GM19463 (cell line): ENCODE results near the gene WWOX.

Experiments used
- ATAC-seq: cut with Tn5 transposase; IDR thresholded peaks from one replicate; pipeline ENCODE4 v1.9.1; 2021; ENCODE audit warnings: mild to moderate bottlenecking, moderate library complexity; ENCODE audit not compliant: unreplicated experiment

WWOX gene

DNA sequence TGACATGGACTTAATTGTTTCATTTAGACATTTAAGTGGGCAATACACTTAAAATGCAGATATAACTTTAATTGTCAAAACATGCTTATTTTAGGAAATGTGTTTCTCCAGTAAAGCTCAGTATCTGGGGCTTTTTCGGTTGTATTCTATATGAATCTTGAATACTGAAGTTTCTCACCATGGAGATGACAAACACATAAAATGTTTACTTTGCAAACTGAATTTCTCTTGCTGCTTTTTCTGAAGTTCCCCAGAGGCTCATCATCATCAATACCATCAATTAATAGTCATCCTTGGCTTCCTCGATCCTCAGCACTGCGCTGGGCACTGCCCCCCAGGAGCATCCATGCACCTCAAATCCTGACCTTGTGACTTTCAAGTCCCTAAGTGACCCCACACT lies 227.3 kb downstream of the WWOX start:
- ATAC-seq: no peak

DNA sequence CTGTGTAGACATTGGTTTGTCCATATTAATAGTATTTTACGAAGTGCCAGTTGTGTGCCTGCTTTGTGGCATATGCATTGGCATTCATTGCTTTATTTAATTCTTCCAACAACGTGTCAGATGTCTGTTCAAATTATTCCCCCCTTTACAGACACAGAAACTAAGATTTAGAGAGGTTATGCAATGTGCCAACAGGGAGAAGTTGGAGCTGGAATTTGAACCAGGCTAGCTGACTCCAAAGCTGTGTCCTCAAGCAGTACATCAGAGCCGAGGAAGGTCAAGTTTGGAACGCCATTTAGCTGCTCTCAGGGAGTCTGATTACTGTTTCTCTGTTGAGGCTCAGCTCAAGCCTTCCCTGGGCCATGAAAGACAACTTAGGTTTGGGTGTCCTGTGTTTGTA lies 232.3 kb downstream of the WWOX start:
- ATAC-seq: no peak

DNA sequence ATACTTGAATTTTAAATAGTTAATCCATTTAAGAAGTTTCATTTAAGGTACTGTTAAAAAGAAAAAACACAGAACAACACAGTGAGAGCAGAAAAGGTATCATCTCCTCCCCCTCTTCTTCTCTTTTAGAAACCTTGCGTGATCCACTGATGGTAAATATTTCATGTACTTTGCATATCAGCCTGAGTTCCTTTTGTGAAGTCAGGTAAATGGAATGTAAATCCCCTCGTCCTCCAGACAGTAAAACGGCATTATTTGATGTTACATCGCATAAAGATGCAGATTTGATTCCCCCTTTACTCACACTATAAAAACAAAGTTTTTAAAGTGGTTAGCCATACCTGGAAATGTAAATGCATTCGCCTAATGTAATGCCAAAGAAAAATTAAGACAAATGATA lies 234.4 kb downstream of the WWOX start:
- ATAC-seq: no peak

DNA sequence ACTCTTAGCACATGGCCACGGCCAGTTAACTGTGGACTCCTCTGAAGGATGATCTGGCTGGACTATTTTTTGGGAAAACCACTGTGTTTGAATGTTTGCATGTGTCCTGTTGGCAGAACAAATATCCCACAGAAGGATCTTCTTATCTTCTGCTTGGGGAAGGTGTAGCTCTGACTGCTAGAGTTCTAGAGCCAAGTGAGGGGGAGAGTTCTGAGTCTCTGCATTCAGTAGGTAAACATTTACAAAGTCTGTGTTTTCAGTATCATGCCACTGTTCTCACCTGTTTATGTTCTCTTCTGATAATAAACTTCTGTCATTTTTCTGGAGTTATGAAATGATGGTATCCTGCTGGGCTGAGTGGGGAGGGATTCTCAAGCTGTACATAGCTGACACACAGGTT lies 241.1 kb downstream of the WWOX start:
- no peak for ATAC-seq

DNA sequence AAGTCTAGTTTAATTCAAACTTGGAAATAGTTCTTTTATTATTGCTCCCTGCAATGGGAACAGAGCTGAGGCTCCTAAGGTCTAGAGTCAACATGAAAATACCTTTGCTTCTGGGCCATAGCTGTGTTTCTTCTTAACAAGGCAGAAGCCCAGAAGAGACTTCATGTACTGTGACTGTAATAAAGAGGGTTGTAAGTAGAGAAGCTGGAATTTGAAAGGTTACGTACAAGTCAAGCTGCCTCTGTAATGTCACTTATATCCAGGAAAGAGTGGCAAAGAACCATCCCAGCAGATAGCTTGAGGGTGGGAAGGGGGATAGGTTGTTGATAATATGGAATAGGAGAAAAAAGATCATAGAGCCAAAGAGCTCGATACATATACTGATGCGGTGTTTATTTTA lies 248.6 kb downstream of the WWOX start:
- ATAC-seq: no peak

DNA sequence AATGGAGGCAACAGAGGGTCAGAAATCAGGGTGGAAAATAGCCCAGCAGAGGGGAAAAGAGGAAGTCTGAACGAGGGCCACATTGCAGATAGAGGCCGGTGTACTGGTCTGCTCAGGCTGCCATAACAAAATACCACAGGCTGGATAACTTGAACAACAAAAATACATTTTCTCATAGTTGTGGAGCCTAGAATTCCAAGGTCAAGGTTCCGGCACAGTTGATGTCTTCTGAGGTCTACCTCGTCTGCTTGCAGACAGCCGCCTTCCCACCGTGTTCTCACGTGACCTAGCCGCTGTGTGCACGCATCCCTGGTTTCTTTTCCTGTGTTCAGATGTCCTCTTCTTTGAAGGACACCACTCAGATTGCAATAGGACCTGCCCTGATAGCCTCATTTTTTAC lies 249.4 kb downstream of the WWOX start:
- ATAC-seq: no peak

DNA sequence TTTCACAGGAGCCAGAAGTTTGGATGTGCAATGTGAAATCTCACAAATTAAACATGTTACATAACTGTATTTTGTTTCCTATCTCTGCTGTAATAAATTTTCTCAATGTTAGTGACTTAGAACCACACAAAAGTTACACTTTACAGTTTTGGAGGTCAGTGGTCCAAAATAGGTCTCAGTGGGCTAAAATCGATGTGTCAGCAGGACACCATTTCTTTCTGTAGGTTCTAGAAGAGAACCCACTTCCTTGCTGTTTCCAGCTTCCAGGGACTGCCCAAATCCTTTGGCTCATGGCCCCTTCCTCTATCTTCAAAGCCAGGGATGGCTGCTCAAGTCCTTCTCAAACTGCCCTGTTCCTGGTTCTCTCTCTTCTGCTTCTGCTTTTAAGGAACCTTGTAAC lies 252.7 kb downstream of the WWOX start:
- ATAC-seq: no peak

DNA sequence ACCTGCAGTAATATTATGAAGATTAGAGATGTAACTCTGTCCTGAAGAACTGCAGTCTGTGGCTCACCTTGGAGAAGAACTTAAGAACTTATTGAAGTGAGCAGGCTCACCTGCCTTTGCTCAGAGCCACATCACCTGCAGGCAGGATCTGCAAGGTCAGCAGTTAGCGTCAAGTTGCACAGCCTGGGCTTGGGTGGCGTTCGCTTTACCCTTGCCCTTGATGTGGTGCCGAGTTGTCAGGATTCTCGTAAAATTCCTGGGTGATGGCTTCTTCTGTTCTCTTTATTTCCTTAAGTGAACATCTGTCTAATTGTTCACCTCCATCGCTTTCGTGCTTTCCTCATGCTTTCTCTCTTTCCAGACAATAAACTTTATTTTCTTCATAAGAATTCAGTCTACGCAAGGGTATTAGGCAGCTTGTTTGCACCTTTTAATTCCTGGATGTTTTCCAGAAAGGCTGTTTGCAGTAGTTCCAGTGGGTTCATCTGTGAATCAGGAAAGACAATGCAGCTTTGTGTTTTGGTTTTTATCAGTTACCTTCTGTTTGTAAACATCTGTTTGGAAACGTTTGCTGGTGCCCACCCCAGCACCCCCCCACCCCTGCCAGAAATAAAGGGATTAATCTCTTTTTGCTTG lies 254.3 kb downstream of the WWOX start:
- ATAC-seq: no peak

DNA sequence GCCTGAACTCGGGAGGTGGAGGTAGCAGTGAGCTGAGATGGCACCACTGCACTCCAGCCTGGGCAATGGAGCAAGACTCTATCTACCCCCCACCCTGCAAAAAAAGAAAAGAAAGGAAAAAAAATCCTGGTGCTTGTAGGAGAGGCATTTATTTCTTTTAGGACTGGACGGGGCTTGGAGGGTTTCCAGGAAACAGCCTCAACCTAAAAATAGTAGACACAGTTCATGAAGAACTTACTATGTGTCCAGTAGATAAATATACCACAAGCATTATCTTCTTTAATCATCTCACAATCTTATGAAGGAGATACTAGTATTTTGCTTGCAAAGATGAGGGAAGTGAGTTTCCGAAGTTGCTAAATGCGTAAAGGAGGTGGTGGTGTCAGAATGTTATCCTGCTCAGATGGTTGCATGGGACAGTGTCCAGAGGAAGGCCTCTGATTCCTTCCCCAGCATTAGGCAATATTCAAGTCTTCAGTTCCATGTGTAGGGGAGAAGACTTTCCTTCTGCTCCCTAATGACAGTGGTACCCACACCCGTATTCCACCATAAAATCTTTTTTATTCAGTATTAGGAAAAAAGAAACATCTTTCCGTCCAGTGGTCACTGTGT lies 263.2 kb downstream of the WWOX start:
- no peak for ATAC-seq

DNA sequence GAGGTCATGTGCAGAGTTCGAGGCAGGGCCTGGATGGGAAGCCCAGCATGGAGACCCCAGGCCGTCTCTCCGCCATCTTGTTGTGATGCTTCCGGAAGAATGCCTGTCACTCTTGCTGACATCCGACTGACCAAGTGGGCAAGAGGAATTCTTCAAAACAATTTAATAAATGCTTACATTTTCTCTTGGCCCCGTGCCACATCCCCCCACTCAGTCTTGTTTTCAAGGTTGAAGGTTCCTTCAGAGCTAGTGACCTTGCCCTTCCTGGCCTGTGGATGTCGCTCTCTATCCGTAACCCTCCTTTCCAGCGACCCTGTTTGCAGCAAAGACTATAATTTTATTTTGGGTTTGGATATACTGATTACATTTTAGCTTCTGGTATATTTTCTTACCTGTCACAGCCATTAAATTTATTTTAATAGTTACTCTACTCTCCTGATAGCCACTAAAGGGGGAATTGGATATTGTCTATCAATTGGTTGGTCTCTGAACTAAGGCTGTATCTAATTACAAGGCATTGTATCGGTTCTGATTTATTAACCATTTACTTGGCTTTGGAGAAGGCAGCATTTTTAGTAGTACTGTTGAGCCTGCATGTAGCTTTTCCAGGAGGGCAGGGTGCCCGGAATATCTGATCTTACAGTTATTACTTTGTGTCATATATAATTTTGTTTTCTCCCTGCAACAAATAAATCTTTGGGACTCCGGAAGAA lies 264.5 kb downstream of the WWOX start:
- ATAC-seq: no peak

DNA sequence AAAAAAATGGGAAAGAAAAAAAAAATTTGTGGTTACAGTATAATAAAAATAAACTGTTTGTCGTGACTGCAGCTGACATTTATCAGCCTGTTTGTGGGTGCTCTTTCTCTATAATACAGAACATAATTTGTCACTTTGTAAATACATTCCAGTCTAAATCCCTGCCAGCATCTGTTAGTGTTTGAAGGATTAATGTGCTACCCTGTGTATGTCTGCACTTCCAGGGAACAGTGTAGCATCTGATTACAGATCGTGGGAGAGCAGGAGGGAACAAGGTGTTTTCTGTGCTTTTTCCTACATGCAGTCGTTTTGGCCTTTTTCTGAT lies 265.1 kb downstream of the WWOX start:
- ATAC-seq: no peak

DNA sequence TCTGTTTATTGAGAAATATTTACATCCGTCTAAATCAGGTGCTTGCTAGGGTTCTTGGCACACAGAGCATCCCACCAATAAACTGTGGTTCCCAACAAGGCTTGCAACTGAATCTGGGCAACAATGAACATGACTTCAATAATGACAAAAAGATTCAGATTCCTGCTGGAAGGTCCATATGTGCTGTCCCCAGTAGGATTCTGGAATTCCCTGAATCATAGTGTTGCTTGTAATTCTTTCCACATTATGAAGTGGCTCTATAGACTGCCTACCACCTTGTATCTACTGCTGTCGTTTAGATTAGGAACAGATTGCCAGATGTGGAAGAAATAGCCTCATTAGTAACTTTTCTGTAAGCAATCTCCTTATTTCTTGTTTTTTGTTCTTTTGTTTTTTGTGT lies 265.9 kb downstream of the WWOX start:
- ATAC-seq: no peak

DNA sequence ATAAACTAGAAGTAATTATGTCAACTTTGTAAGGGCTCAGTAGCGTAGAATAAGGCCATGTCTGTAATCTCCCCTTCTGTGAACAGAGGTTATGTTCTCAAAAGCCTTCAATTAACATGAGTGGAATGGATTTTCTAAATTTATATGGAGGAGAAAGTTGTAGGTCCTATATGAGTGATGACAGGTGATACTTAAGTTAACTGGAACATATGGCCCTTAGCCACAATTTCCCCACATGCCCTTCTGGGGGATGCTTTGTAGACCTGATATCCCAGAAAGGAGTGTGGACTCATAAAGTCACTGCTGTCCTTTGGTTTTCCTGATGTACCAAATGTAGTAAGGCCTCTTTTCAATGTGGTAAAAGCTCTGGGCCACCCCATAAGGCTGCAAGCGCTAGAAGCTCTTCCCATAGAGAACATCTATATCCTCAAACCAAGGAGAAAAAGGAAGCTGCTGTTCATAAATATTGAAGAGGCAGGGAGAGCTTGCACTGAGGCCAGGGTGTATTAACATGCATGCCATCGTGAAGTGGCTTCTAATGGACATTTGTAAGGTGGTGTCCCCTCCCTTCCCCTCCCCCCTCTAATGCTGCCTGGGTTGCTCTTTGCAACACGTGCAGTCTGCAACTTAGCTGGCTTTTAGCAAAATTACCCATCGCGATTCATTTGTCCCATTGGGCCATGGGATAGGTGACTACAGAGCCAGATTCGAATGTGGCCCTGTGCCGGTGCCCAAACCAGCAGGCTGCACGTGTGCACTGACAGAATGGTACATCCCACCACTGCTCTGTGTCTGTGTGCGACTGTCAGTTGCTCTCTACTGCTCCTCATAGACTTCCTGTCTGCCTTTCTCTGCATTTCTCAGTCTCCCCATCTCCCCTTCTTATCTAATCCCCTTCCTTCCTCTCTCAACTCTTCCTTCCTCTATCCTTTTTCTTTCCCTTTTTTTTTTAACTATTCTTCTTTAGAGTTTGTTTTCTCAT lies 269.0 kb downstream of the WWOX start:
- no peak for ATAC-seq

DNA sequence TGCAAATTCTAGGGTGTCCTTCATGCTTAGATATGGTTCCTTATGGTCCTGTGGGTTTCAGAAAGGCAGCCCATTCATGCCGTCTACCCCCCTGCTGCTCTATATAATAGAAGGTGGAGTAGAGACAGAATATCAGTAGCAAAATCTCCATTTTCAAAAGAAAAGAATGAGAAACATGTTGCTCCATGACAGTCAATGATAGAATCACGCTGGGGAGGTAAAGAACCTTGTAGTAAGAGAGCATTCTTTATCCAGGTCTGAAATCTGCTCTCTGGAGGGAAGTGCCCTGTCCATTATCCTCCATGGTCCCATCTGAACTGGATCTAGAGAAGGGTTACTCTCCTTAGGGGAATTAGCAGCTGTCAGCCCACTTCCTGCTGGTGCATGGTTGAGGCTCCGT lies 272.8 kb downstream of the WWOX start:
- no peak for ATAC-seq

DNA sequence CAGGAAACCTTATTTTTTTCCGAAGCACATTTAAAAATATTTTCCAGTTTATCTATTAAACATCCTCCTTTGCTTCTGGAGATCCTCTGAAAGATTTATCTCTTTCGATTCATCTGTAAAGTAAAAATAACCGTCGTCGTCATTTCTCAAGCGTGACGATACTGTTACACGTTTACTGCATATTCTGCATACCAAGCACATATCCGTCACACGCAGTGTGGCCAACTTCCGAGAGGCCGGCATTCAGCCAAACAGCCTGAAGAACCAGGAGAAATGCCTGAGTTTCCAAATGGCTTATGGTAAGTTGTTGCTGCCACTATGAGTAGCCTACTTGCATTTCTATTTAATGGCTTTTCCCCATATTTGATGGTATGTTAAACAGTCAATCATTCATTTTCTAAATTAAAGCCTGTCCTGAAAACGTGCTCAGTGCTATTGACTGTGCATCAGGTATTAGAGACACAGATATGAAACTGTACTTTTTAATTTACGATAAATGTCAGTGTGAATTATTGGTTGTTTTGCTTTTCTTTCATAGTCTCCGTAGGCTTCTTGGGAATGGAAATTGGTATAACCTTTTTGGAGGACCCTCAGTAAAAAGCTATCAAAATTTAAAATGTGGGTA lies 275.7 kb downstream of the WWOX start:
- ATAC-seq: no peak

DNA sequence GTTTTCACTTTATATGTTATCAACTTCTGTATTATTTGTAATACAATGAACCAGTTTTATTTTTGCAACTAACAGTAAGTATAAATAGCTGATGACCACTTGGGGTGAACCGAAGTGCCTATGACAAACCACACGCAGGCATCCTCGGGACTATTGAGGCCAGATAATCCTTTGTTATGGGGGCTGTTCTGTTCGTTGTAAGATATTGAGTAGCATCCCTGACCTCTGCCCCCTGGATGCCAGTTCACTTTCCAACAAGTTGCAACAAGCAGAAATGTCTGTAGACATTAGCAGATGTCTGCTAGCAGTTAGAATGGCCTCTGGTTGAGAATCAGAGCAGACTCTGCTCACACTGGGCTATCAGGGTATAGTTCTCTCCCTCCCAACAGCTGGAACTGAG lies 277.0 kb downstream of the WWOX start:
- ATAC-seq: no peak

DNA sequence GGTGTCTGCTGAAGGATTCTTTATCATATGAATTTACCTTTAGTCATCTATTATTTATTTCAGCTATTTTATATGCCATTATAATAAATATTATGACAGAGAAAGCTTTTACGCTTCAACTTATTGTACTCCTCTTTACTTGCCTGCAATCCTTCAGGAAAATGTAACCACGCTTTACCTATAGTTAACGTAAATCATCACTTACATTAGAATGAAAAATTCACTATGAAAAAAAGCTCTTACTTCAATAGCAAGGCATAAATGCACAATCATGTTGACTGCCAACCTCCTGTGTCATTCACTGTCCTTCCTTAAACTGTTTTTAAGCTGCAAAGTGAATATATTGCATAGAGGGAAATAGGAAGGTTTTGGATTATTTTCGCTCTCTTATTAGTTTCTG lies 277.9 kb downstream of the WWOX start:
- ATAC-seq: no peak

DNA sequence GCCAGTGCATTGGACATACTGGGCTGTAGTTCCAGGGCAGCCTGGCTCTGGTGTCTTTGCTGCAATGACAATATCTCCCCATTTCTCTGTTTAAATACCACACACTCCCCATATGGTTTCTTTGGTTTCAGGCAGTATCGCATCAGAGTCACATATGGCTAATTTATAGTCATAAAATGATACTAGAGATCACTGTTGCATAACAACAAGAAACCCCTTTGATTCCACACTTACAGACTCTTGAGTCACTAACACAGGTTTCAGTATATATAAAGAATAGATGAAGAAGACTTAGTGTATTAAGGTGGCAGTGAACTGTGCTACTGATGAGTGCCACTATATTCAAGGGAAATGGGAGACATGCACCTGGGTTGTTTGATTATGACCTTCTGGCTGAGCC lies 281.6 kb downstream of the WWOX start:
- ATAC-seq: no peak

DNA sequence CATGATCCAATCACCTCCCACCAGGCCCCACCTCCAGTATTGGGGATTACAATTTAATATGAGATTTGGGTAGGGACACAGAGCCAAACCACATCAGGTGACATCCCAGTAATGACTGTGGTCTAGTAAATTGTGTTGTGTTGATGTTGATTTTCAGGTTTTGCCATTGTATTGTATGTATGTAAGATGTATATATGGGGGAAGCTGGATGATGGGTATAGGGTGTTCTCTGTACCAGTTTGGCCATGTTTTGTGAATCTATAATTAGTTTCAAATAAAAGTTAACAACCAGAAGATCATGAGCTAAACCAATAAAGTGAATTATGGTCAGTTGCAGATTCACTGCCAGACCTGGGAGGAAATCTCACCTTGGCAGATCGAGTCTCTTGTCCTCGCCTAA lies 283.7 kb downstream of the WWOX start:
- ATAC-seq: no peak

DNA sequence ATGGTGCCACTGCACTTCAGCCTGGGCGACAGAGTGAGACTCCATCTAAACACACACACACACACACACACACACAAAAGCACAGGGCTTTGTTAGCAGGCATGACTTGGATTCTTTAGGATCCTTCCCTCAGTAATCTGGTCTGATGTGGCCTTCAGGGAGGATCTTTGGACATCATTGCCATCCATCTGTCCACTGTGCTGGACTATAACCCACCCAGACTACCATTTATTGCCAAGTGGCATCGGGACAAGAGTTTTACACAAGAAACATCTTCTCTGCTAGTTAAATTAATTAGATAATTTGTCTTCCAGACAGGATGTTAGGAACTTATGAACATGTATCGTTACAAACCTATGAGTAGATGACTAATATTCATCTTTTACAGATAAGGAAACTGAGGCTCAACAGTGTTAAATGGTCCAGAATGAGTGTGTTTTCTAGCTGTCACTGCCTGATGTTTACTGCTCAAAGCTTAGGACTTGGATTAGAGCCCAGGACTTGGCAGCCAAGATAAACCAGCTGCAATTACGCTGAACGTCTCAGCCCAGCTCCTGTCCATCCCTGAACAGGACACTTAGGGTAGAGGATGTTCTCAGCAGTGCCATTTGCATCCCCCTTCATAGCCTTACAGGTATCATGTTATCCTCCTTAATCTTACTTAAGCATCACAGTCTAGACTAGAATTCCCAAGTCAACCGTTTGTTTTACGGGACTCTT lies 285.8 kb downstream of the WWOX start:
- no peak for ATAC-seq
